ENCODE data around the gene MCF2L.
"Not testable (repeated sequence)": the region's sequence is repeated elsewhere in the genome, so short reads cannot be mapped to it uniquely, and the experiment has no call there.

The MCF2L gene

GRCh38 chr13:113052971-113053370 is 84.0 kb downstream of the MCF2L start:
- DNase-seq = no peak

- no peak for DNase-seq
These were observed 84.4 kb downstream of the MCF2L start for GRCh38 chr13:113053376-113053775.

GRCh38 chr13:113053801-113054604 is 85.0 kb downstream of the MCF2L start:
- DNase-seq = no peak

GRCh38 chr13:113057084-113057483 is 88.1 kb downstream of the MCF2L start:
- DNase-seq = no peak

- DNase-seq = not testable (repeated sequence)
These were observed 88.5 kb downstream of the MCF2L start for GRCh38 chr13:113057559-113057958.

GRCh38 chr13:113058129-113058987 is 89.3 kb downstream of the MCF2L start:
- no peak for DNase-seq

GRCh38 chr13:113058988-113059850 is 90.2 kb downstream of the MCF2L start:
- DNase-seq = no peak

- no peak for DNase-seq
These were observed 90.9 kb downstream of the MCF2L start for GRCh38 chr13:113059891-113060290.

GRCh38 chr13:113060557-113061270 is 91.7 kb downstream of the MCF2L start:
- DNase-seq = no peak

GRCh38 chr13:113061271-113061625 is 92.2 kb downstream of the MCF2L start:
- no peak for DNase-seq

- DNase-seq = no peak
These were observed 92.9 kb downstream of the MCF2L start for GRCh38 chr13:113061796-113062425.

- DNase-seq = no peak
These were observed 93.7 kb downstream of the MCF2L start for GRCh38 chr13:113062691-113063090.

GRCh38 chr13:113063091-113063491 is 94.1 kb downstream of the MCF2L start:
- DNase-seq = no peak

GRCh38 chr13:113064000-113064533 is 95.1 kb downstream of the MCF2L start:
- DNase-seq = no peak

GRCh38 chr13:113064534-113065405 is 95.8 kb downstream of the MCF2L start:
- DNase-seq = no peak

- DNase-seq = no peak
These were observed 96.6 kb downstream of the MCF2L start for GRCh38 chr13:113065406-113066141.

GRCh38 chr13:113066142-113066455 is 97.1 kb downstream of the MCF2L start:
- DNase-seq = no peak

GRCh38 chr13:113066746-113067145 is 97.7 kb downstream of the MCF2L start:
- no peak for DNase-seq

- no peak for DNase-seq
These were observed 101.1 kb downstream of the MCF2L start for GRCh38 chr13:113069861-113070805.
